Liver (tissue), 3 donors: ENCODE results near the gene TMEM145.

Source experiments
- ATF3 ChIP-seq: IDR thresholded peaks from 2 replicates; pipeline ENCODE4 v1.6.1; 2016; ENCODE audit warnings: antibody characterized with exemption
- CTCF ChIP-seq: fragments of 150-350 bp; IDR thresholded peaks from 2 replicates; pipeline ENCODE4 v1.5.1; 2017; ENCODE audit warnings: improper control_type of control experiment, low read depth, low read length; ENCODE audit not compliant: missing input control
- EGR1 ChIP-seq, 2 donors: IDR thresholded peaks; 2 replicates each; pipeline ENCODE4 v1.6.1; 2016 to 2018; ENCODE audit warnings: antibody characterized with exemption in 2 of 2, low read depth in 2 of 2
- FOXA1 ChIP-seq: IDR thresholded peaks from 2 replicates; pipeline ENCODE4 v1.6.1; 2016; ENCODE audit warnings: antibody characterized with exemption
- GABPA ChIP-seq, 2 donors: IDR thresholded peaks in 1 of 2; conservative IDR thresholded peaks in 1 of 2; 2 replicates each; pipeline ENCODE4 v1.6.1; 2016; ENCODE audit warnings: antibody characterized with exemption in 2 of 2, mild to moderate bottlenecking in 1 of 2, moderate library complexity in 1 of 2
- JUND ChIP-seq, 2 donors: IDR thresholded peaks; 2 replicates each; pipeline ENCODE4 v1.6.1; 2016; ENCODE audit warnings: antibody characterized with exemption in 2 of 2
- MAX ChIP-seq: IDR thresholded peaks from 2 replicates; pipeline ENCODE4 v1.6.1; 2016; ENCODE audit warnings: antibody characterized with exemption
- RAD21 ChIP-seq, 2 donors: IDR thresholded peaks; 2 replicates each; pipeline ENCODE4 v1.6.1; 2016; ENCODE audit warnings: antibody characterized with exemption in 2 of 2, mild to moderate bottlenecking in 2 of 2
- REST ChIP-seq: IDR thresholded peaks from 2 replicates; pipeline ENCODE4 v1.6.1; 2016; ENCODE audit warnings: antibody characterized with exemption, mild to moderate bottlenecking
- RXRA ChIP-seq, 2 donors: IDR thresholded peaks; 2 replicates each; pipeline ENCODE4 v1.6.1; 2017 to 2018; ENCODE audit warnings: antibody characterized with exemption in 2 of 2, mild to moderate bottlenecking in 1 of 2
- TAF1 ChIP-seq: conservative IDR thresholded peaks from 2 replicates; pipeline ENCODE4 v1.6.1; 2016; ENCODE audit warnings: antibody characterized with exemption, mild to moderate bottlenecking
- ZBTB33 ChIP-seq: IDR thresholded peaks from 2 replicates; pipeline ENCODE4 v1.6.1; 2016; ENCODE audit warnings: antibody characterized with exemption
- donor health status: healthy.
- donor health status: healthy.

- TF ChIP-seq CTCF (no peak), EGR1 (IDR thresholded peaks at IDR 0.05; ENCODE audit: low read depth in 2 of 2) (no peak), TAF1 (no peak), MAX (no peak), ATF3 (no peak), JUND (IDR thresholded peaks at IDR 0.05) (no peak), ZBTB33 (no peak), RAD21 (IDR thresholded peaks at IDR 0.05) (no peak), FOXA1 (no peak), REST (no peak), RXRA (IDR thresholded peaks at IDR 0.05) (no peak), GABPA (IDR thresholded peaks at IDR 0.05 in 1 of 2, conservative IDR thresholded peaks at IDR 0.05 in 1 of 2) (no peak)
Observed at GRCh38 chr19:42335971-42336370, 22.9 kb downstream of the TMEM145 start.
